ENCODE measurements around the gene BAIAP2.

Gene BAIAP2

GRCh38 chr17:81086789-81087551 lies 52.0 kb downstream of the BAIAP2 start:
- no peaks in the 10 kb centered on the region for H3K36me3 ChIP-seq (ENCODE audit: insufficient read depth, low read length)
- no peaks in the 10 kb centered on the region for H3K9me3 ChIP-seq (ENCODE audit: insufficient read depth, low read depth, low read length)
- H3K4me2 ChIP-seq (ENCODE audit: low read depth, low read length, poor library complexity, severe bottlenecking): no peak overlapping the region
- H3F3A ChIP-seq (ENCODE audit: low read depth): no peaks in the 10 kb centered on the region
- no peak overlapping the region for H2AFZ ChIP-seq (ENCODE audit: low read length)
- H4K20me1 ChIP-seq (ENCODE audit: insufficient read depth, low read length, poor library complexity, severe bottlenecking): no peaks in the 10 kb centered on the region
- H3K79me2 ChIP-seq (ENCODE audit: insufficient read depth, low read length): no peaks in the 10 kb centered on the region
- no peak for TF ChIP-seq CTCF (conservative IDR thresholded peaks at IDR 0.05; ENCODE audit: low read length)
- no peak for TF ChIP-seq EZH2phosphoT487 (IDR thresholded peaks at IDR 0.05; ENCODE audit: borderline replicate concordance)
- H3K4me1 ChIP-seq (ENCODE audit: insufficient read depth, low read length, poor library complexity, severe bottlenecking): no peaks in the 10 kb centered on the region
- no peak overlapping the region for H3K4me3 ChIP-seq (ENCODE audit: low read length, poor library complexity, severe bottlenecking)
- H3K9ac ChIP-seq (ENCODE audit: low read depth, low read length, poor library complexity, severe bottlenecking): no peak overlapping the region
- no peaks in the 10 kb centered on the region for H3K27me3 ChIP-seq (ENCODE audit: insufficient read depth, low read length, poor library complexity, severe bottlenecking)
- no peaks in the 10 kb centered on the region for H3K9me2 ChIP-seq (replicated peaks; ENCODE audit: low read depth, low read length)

GRCh38 chr17:81090361-81091136 lies 55.6 kb downstream of the BAIAP2 start:
- TF ChIP-seq CTCF (conservative IDR thresholded peaks at IDR 0.05; ENCODE audit: low read length): no peak
- H3K4me1 ChIP-seq (ENCODE audit: insufficient read depth, low read length, poor library complexity, severe bottlenecking): no peaks in the 10 kb centered on the region

GRCh38 chr17:81091154-81091553 lies 56.2 kb downstream of the BAIAP2 start:
- H2AFZ ChIP-seq (ENCODE audit: low read length): no peak overlapping the region
- H3K4me2 ChIP-seq (ENCODE audit: low read depth, low read length, poor library complexity, severe bottlenecking): no peak overlapping the region
- H3K27me3 ChIP-seq (ENCODE audit: insufficient read depth, low read length, poor library complexity, severe bottlenecking): no peaks in the 10 kb centered on the region
- no peak overlapping the region for H3K4me3 ChIP-seq (ENCODE audit: low read length, poor library complexity, severe bottlenecking)
- H3K9ac ChIP-seq (ENCODE audit: low read depth, low read length, poor library complexity, severe bottlenecking): no peak overlapping the region
- H3K4me1 ChIP-seq (ENCODE audit: insufficient read depth, low read length, poor library complexity, severe bottlenecking): no peaks in the 10 kb centered on the region
- TF ChIP-seq EZH2phosphoT487 (IDR thresholded peaks at IDR 0.05; ENCODE audit: borderline replicate concordance) (no peak), CTCF (conservative IDR thresholded peaks at IDR 0.05; ENCODE audit: low read length) (no peak)
- no peaks in the 10 kb centered on the region for H3K79me2 ChIP-seq (ENCODE audit: insufficient read depth, low read length)
- no peaks in the 10 kb centered on the region for H3K9me3 ChIP-seq (ENCODE audit: insufficient read depth, low read depth, low read length)
- H3K9me2 ChIP-seq (replicated peaks; ENCODE audit: low read depth, low read length): no peaks in the 10 kb centered on the region
- no peaks in the 10 kb centered on the region for H3K36me3 ChIP-seq (ENCODE audit: insufficient read depth, low read length)
- H3F3A ChIP-seq (ENCODE audit: low read depth): no peaks in the 10 kb centered on the region
- no peaks in the 10 kb centered on the region for H4K20me1 ChIP-seq (ENCODE audit: insufficient read depth, low read length, poor library complexity, severe bottlenecking)

More at GRCh38 chr17:81090361-81091136, 55.6 kb downstream of the BAIAP2 start:
- H3K36me3 ChIP-seq (ENCODE audit: insufficient read depth, low read length): no peaks in the 10 kb centered on the region
- H3K9me3 ChIP-seq (ENCODE audit: insufficient read depth, low read depth, low read length): no peaks in the 10 kb centered on the region
- H3K4me2 ChIP-seq (ENCODE audit: low read depth, low read length, poor library complexity, severe bottlenecking): no peak overlapping the region
- no peaks in the 10 kb centered on the region for H3F3A ChIP-seq (ENCODE audit: low read depth)
- no peaks in the 10 kb centered on the region for H3K79me2 ChIP-seq (ENCODE audit: insufficient read depth, low read length)
- no peak overlapping the region for H2AFZ ChIP-seq (ENCODE audit: low read length)
- no peaks in the 10 kb centered on the region for H4K20me1 ChIP-seq (ENCODE audit: insufficient read depth, low read length, poor library complexity, severe bottlenecking)
- no peak overlapping the region for H3K4me3 ChIP-seq (ENCODE audit: low read length, poor library complexity, severe bottlenecking)
- no peaks in the 10 kb centered on the region for H3K27me3 ChIP-seq (ENCODE audit: insufficient read depth, low read length, poor library complexity, severe bottlenecking)
- H3K9me2 ChIP-seq (replicated peaks; ENCODE audit: low read depth, low read length): no peaks in the 10 kb centered on the region
- H3K9ac ChIP-seq (ENCODE audit: low read depth, low read length, poor library complexity, severe bottlenecking): no peak overlapping the region

All from Loucy (cell line).